ENCODE results near the gene STX18.
"Not testable (repeated sequence)": the region's sequence is repeated elsewhere in the genome, so short reads cannot be mapped to it uniquely, and the experiment has no call there.

Gene STX18

DNA sequence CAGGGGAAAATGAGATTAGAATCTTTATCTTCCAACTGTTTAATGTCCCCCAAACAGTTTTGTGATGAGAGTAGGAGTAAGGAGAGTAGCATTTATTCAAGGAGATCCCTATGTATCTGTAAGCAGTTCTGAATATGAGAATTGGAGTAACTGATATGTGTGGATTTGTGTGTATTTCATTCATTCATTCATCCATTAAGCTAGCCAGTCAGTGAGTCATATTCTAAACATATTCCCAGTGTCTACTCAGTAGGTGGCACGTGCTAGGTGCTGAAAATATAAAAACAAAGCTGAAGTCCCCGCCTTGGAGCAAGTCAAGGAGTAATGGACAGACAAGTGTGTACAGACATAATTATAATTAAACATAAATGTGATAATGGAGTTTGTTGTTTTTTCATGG lies 12.4 kb upstream of the STX18 start:
- ATAC-seq, result no peak
- no peak for DNase-seq

DNA sequence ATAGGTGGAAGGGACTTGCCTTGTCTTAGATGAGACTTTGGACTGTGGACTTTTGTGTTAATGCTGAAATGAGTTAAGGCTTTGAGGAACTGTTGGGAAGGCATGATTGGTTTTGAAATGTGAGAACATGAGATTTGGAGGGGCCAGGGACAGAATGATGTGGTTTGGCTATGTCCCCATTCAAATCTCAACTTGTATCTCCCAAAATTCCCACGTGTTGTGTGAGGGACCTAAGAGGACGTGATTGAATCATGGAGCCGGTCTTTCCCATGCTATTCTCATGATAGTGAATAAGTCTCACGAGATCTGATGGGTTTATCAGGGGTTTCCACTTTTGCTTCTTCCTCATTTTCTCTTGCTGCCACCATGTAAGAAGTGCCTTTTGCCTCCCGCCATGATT lies 10.2 kb upstream of the STX18 start:
- DNase-seq, ATAC-seq: not testable (repeated sequence)

DNA sequence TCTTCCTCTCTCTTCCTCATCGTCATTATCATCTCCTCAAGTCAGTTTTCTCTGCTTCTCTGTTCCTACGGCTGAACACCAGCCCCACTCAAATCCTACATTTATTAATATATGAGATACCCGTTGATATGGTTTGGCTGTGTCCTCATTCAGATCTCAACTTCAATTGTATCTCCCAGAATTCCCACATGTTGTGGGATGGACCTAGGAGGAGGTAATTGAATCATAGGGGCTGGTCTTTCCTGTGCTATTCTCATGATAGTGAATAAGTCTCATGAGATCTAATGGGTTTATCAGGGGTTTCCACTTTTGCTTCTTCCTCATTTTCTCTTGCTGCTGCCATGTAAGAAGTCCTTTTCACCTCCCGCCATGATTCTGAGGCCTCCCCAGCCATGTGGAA lies 8.3 kb upstream of the STX18 start:
- not testable (repeated sequence) for ATAC-seq, DNase-seq

DNA sequence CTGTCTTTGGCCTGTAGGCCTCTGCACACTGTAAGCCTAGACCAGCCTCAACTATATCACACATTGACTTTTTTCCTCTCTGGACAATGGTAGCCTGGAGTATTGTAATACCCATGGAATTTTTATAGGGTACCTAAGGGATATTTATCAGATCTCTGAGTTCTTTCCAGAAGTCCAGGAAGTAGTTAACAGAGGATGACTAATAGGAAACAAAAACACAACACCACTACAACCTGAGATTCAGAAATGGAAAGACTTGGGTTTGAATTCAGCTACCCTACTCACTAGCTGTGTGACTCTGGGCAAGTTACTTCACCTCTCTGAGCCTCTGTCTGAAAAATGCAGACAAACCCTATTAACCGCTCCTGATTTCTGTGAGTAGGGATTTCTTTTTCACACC lies 7.7 kb upstream of the STX18 start:
- DNase-seq (no peak), ATAC-seq (no peak)

DNA sequence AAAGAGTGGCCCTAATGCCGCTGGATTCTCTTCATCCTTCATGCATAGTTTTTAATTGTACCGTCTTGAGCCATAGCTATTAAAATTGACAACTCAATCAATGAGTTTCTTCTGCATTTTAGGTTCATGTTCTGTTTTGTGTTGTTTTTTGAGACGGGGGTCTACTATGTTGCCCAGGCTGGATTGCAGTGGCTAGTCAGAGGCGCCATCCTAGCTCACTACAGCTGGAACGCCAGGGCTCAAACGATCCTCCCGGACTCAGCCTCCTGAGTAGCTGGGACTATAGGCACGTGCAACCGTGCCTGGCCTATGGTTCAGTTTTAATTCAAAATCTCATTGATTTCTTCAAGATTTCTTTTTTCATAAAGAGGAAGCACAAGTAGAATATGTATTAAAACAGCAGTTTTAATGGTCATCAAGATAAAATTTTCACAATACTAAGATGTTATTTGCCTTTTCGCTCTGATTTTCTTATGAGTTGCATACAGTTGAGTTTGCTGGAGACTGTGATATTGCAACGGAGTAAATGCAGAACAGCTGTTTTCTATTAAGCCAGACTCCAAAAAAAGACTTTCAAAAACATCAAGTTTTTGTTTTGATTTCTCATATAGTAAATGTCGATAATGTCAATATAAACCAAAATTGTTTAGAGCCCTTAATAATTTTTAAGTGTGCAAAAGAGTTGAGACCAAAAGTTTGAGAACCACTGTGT lies 1.1 kb upstream of the STX18 start:
- DNase-seq (no peak), ATAC-seq (no peak)

DNA sequence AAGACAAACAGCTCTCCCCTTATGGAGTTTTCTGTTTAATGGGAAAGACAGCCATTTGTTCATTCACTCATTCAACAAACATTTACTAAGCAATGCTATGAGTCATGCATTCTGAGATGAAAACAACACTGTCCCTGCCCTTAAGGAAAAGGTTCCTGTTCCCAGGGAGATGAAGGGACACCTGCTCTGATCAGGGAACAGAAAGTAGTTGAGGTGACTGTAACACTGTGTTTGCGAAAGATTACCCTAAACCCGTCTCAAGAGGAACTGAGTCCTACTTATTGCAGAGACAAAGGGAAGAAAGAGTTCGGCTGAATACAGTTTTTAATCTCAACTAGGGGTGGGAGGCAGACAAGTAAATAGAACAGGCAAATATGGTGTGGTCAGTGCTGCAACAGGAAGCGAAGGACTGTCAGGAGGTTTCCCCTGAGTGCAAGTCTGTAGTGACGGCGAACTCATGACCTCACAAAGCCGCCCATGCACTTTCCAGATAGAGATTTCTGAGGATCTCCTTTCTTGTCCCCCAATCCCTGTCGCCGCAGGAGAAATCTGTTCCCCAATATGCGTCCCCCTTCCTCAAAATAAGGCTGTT lies 712 bp downstream of the STX18 start:
- peak; percentile 45 for DNase-seq
- no peak for ATAC-seq

DNA sequence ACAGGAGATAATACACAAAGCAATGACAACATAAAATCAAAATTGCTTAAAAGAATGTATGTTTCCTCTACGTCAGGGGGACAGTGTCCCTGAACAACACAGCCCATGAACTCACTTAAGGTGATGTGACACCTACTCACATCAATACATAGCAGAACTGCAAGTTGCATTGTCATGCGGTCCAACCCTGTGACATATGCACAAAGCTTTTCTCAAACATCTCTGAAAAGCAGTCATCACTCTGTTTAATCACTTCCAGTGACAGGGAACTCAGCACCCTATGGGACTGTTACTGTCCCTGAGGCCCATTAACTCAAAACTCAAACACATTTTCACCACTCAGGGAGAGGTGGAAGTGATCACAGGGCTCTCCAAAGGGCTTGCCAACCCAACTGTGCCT lies 2.4 kb downstream of the STX18 start:
- no peak for DNase-seq
- no peak for ATAC-seq

DNA sequence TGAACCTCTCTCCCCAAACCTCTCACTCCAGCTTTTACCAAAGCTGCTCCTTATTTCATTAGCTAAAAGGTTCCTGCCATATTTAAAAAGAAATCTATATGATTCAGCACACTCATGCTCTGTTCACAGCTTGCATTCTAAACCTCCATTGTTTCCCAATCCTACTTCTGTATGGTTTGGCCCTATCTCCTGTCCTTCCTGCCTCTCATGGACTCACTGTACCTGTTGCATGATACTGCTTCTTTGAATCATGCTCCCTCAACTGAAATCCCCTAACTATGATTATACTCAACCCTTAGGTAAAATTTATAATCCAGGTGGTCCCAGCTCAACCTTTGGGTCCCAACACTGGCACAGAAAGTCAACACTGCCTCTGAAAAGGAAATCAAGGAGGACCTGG lies 6.3 kb downstream of the STX18 start:
- ATAC-seq (no peak), DNase-seq (no peak)

DNA sequence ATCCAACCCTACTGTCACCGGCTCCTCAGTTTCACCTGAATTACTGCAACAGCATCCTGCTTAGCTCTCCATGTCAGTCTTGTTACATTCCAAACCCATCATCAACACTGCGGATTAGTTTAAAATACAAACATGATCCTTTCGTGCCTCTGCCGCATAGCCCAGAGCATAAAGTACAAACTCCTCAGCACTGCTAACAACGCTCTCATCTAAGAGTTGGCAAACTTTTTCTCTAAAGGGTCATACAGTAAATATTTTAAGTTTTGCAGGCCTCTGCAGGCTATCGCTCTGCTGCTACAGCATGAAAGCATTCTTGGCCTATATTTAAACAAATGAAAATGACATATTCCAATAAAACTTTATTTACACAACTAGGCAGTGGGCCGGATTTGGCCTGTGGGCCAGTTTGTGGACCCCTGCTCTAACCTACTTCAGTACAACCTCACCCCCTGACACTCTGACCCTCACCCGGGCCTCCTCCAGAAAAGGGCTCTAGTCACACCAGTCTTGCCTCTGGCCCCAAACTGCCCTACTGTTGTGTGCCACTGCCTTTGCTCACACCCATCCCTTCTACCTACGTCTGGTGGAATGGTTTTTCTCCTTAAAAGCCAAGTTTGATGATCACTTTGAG lies 7.2 kb downstream of the STX18 start:
- no peak for ATAC-seq

DNA sequence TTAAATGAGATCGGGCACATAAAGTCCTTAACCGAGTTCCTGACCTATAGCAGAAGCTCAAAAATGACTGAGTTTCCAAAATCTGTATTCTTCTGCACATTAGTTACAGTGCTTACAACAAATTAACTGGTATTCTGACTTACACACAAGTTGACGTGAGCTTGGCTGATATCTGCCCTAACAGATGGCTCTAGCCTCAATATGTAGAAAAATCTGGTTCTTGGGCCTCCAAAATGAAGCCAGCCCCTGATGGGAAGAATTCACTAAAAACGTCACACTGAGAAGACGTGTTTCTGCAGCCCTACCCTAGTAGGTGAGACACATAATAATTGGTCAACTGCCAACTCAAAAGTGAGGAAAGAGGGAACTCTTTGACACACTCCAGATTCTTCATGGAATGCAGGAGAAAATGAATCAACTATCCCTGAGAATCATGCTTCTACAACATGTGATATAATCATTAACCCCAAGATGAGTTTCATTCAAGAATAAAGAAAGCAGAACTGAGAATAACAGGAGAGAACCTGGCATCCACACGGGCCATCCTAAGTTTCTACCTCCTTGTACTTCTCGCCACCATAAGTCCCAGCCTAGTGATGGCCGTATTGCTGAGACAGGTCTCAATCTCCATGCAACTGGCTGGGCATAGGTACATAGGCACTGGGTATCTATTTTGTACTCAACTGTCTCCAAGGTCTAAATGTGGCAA lies 8.2 kb downstream of the STX18 start:
- no peak for ATAC-seq
- DNase-seq, result no peak

More for the DNA sequence above, 7.2 kb downstream of the STX18 start:
- no peak for DNase-seq

DNA sequence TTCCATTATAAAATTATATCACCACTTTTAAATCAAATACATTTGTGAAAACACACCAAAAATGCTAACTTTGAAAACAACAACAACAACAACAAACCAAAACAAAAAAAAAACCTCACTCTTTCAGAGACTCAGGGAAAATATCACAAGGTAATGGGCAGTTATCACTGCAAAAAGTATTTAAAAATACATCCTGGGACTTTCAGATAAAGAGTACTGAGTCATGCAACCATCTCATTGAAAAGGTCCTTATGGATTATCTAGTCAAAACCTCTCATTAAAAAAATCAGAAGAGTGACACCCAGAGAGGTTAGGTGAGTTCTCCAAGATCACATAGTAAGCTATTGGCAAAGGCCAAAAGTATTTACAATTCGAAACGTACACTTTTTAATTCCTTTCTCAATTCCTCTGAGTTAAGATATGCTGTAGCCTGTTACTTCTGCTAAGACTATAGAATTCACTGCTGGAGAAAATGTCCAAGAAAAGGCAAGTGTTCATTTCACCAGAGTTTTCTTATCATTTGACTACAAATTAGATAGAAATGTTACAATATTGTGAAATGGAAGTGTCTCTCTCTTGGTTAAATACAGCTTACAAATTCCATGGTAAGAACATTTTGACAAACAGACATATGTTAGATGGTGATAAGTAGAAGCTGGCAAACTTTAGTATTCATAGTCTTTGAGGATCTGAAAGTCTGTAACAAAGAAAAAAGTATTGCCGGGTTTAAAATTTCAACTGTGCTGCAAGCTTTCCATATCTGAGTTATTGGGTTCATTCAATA lies 9.3 kb downstream of the STX18 start:
- ATAC-seq (no peak), DNase-seq (no peak)

DNA sequence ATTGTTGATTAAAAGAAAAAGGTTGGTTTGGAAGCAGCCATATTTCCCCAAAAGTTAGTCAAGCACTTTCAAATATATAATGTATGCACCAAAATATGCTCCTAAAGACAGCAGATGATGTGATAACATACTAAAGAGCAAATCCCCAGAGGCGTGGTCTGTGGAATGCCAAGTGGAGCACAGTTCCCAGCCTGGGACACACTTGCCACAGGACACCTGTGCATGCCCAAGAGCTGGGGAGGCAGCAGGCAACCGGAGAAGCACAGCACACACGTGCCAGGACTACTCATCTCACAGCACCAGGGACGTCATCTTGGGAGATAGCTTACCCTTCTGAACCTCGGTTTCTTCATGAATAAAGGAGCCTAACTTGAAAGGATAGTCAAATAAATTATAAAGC lies 12.5 kb downstream of the STX18 start:
- no peak for DNase-seq
- ATAC-seq, result no peak

DNA sequence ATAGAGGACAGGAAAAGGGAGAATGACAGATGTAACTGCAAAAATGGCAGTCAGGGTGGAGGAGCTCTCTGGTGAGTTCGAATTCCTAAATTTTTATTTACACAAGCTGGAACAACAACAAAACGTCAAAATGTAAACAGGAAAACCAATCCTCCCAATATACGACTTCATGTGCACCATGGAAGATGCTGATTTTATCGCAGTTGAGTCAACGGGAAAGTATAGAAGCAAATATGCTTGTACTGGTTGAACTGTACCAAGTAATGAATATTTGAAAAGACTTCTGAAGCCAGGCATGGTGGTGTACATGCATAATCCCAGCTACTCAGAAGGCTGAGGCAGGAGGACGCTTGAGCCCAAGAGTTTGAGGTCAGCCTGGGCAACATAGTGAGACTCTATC lies 15.4 kb downstream of the STX18 start:
- ATAC-seq, result no peak
- no peak for DNase-seq

DNA sequence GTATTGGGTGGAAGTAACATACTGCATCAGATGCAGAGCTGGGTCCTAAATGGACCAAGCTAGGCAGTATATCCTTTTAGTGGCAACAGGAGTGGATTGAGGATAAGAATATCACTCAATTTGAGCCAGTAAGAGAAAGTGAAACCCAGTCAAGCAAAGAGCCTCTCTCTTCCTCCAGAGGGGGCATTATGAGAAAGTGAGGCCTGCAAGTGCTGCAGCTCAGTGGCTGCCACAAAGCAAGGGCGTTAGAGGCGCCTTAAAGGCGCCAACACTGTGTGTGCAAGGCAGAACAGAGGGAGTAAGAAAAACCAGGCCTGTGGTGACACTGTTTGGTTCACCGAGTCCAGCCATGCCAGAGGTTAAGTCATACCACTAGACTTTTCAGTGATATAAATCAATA lies 17.5 kb downstream of the STX18 start:
- ATAC-seq (peak; percentile 95), DNase-seq (peak; percentile 20)

DNA sequence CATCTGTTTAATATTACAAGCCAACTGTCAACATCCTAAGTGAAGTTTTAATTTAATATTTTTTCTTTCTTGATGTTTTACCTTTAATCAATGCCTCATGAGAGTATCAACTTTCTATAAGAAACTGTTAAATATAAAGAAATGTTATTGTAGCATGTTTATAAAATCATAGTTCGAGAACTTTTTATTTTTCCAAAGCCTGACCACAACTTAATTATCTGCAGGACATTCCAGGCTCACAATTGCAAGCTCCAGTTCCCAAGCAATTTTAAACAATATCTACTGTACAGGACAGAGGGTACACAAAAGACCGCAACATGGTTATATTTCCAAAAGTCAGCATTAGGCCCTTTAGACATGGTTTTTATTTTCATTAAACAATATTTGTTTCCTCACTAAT lies 20.1 kb downstream of the STX18 start:
- DNase-seq, result no peak
- no peak for ATAC-seq

DNA sequence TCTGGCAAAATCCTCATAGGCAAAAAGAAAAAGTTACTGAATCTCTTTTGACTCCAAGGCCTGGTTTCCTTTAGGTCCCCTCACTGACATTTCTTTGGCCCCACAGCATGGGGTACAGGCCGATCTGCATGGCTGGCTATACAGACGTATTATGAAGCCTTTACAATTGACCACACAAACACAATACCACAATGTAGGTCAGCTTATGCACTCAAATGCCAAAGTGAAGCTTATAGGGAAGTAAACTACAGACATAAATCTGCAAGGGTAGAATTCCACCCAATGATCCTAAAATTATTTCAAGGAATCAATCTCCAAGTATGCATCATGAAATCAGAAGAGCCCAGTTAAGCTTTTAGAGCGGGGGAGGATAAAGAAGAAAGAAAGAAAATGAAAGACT lies 20.7 kb downstream of the STX18 start:
- DNase-seq (no peak), ATAC-seq (no peak)

DNA sequence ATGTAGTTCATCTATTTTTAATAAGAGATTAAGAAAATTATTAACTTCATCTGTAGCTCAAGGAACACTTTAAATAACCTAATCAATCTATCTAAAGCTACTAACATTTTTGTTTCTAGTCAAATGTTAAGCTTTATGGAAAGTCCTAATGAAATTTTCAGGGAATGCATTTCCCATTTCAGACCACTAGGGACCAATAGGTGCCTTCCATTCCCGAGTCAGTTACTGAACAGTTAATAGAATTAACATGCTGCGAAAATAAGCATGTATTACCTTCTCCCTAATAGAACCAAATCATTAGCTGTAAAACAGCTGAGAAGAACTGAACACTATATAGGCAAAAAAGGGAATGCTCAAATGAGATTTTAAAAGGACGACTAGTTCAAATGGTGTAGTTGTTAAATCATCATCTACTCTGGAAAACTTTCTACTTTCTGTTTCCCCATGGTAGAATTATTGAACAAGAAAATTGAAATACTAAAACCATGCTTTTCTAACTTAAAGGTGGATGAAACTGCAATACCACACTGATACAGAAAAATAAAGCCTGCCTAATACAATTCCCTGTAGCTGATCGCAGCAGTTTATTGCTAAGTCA lies 22.5 kb downstream of the STX18 start:
- ATAC-seq (no peak), DNase-seq (no peak)

DNA sequence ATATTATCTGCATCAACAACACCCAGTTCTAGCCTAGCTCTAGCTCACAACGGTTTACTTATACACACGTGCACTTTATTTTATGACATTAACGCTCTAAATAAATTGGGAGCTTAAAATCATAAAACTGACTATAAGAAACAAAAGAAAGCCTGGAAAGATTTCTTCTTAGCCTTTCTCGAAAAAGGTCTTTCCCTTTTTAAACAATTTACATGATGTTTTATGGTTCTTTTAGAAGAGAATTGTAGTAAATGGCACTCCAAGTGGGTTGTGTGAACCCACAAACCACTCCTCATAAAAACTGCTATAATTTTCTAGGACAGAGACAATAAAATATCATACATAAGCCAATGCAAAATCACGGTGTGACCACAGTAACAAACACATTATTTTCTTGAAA lies 23.1 kb downstream of the STX18 start:
- DNase-seq, result no peak
- ATAC-seq, result no peak

DNA sequence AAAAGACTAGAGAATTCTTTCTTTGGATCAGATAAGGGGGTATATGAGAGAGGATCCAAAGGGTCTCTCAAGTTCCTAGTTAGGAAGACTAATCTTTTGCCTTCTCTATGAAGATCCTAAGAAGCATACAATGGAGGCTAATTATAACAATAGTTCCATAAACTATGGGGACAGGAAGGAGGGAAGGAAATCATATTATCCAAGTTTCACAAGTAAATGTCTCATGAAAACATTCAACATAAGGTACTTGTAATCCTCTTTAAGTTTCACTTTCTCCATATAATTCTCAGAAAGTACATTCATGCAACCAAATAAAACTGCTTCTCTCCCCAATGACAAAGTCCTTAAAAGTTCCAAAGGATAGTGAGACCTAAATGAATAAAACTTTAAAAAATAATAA lies 27.1 kb downstream of the STX18 start:
- DNase-seq (no peak), ATAC-seq (no peak)

DNA sequence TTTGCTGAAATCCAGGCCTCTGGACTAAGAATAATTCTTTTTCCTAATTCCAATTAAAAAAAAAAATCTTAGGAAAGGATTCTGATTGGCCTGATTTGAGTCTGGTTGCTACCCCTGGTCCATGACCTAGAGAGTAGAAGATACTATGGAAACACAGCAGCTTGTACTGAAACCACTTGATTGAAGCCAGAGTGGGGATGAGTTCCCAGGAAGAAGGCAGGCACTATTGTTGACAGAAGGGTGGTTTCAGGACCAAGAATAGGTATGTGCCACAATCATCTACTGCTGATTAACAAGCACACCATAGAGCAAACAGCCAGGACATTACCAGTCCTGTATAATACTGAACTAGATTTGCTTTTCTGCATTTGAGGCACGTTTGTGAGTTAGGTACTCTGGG lies 29.6 kb downstream of the STX18 start:
- no peak for DNase-seq
- no peak for ATAC-seq

DNA sequence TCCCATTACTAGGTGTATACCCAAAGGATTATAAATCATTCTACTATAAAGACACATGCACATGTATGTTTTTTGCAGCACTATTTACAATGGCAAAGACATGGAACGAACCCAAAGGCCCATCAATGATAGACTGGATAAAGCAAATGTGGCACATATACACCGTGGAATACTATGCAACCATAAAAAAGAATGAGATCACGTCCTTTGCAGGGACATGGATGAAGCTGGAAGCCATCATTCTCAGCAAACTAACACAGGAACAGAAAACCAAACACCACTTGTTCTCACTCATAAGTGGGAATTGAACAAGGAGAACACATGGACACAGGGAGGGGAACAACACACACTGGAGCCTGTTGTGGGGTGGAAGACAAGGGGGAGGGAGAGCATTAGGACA lies 31.2 kb downstream of the STX18 start:
- not testable (repeated sequence) for ATAC-seq

DNA sequence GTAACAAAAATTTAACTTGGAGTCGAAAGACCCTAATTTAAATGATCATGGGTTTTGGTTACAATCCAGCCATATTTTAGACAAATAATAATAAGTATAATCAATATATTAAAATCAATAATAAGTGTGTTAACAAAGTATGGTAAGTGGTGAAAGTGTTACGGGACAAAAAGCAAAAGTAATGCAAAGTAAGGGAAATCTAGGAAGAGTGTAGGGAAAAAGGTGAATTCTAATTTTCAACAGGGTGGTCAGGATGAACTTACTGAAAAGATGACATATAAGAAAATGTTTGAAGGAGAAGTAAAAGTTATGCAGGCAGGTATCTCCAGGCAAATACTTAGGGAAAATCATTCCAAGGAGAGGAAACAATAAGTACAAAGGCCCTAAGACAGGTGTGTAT lies 32.3 kb downstream of the STX18 start:
- no peak for ATAC-seq

More for the DNA sequence above, 31.2 kb downstream of the STX18 start:
- DNase-seq, result not testable (repeated sequence)

More for the DNA sequence above, 32.3 kb downstream of the STX18 start:
- DNase-seq, result no peak
